Stimulated activated CD4-positive, alpha-beta T cell treated with anti-CD3 and anti-CD28 coated beads, Interleukin-2, amount 100 ng/mL, for 4 hours (primary cell): Measurements from ENCODE around the gene CDV3.
"Not testable (repeated sequence)": the region's sequence is repeated elsewhere in the genome, so short reads cannot be mapped to it uniquely, and the experiment has no call there.

ENCODE experiments used
- DNase-seq: peaks from one replicate; pipeline ENCODE4 v3.0.0-alpha.2; 2020; ENCODE audit warnings: low read depth

CDV3 gene, protein sequence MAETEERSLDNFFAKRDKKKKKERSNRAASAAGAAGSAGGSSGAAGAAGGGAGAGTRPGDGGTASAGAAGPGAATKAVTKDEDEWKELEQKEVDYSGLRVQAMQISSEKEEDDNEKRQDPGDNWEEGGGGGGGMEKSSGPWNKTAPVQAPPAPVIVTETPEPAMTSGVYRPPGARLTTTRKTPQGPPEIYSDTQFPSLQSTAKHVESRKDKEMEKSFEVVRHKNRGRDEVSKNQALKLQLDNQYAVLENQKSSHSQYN

DNA sequence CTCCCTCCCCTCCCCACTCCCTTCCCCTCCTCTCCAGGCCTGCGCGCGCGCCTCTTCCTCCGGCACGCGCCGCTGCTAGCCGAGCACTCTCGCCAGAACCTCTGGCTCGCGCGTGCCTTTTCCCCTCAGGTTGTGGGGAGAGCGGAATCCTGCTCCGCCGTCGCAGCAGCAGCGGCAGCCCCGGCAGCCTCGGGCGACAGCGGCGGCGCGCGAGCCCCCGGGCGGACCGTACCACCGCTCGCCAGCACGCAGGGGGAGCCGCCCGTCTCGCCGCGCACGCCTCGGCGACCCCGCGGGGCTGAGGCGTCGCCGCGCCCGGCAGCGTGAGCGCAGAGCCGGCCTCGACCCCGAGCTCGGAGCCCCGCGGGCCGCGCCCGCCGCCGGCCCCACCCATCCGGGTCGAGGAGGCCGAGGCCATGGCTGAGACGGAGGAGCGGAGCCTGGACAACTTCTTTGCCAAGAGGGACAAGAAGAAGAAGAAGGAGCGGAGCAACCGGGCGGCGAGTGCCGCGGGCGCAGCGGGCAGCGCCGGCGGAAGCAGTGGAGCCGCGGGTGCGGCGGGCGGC lies at the start of gene CDV3:
Gene CDV3, plus strand, starts transcription at position 58 of the 566 bp plus-strand sequence. Its CDS starts 359 bp downstream, at position 417.
- no peak for DNase-seq

DNA sequence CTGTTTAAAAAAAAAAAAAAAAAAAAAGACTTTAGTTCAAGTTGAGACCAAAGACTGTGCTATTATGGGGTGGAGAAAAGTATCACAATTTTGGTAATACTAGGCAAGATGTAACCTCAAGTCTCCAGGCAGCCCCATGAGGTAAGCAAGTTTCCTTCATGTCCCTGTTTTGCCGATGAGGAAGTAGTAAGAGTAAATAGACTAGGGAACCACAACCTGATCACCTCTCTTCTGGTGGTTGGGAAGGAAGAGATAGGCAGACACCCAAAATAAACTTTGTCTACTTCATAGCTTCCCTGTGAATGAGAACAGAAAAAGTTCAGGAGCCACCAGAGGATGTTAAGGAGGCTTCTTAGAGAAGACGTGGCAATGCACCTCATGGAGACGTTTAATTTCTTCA lies 49.7 kb upstream of the CDV3 start:
- not testable (repeated sequence) for DNase-seq

DNA sequence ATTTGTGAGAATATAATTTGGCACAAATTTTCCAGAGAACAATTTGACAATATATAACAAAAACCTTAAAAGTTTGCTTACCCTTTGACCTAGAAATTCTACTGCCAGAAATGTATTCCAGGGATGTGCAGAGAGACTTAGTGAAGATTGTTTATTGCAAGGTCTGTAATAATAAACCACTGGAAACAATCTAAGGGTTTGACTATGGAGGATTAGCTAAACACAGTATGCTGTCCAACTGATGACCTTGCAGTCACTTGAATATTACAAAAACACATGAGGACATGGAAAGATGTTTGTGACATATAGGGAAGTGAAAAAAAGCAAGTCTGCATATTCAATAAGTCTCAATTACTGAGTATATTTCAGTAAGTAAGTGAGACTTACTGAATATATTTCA lies 48.1 kb upstream of the CDV3 start:
- no peak for DNase-seq

DNA sequence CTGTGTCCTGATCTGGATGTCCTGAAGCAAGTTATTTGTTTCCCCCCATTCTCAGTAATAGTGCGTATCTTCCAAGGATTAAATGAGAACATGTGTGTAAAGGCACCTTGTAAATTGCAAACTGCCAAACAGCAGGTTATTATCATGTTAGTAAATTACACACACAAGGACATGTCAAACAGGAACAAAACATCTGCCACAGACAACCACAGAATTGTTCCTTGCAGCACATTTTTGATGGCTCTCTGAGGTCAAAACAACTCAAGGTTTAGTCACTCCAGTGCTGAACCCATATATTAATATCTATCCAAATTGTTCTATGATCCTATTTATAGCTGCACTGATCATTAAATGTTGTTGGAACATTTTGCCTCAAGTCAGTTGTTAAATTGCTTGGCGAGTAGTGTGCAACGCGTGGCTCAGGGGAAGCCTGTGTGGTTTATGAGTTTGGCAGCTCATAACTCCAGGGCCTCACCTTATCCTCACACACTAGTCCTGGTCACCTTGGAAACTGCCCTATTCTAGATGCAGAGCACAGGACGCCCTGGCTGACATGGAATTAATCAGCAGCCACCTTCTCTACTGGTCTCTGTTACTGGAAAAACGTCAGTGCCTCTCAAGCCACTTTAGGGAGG lies 46.3 kb upstream of the CDV3 start:
- no peak for DNase-seq

DNA sequence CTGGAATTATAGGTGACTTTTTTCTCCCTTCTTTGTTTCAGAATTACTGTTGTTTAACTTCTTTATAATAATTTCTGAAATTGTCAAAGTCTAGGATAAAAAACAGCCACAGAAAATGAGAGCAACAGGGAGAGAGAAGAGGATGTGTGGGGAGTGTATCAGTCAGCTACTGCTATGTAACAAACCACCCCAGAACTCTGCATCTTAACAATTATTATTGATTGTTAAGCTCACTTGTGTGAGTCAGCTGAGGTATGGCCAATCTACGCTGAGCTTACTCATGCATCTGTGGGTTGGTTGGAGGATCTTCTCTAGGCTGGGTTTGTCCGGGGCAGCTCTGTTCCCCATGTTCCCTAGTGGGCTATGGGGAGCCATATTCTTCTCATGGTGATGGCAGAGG lies 43.7 kb upstream of the CDV3 start:
- no peak for DNase-seq

DNA sequence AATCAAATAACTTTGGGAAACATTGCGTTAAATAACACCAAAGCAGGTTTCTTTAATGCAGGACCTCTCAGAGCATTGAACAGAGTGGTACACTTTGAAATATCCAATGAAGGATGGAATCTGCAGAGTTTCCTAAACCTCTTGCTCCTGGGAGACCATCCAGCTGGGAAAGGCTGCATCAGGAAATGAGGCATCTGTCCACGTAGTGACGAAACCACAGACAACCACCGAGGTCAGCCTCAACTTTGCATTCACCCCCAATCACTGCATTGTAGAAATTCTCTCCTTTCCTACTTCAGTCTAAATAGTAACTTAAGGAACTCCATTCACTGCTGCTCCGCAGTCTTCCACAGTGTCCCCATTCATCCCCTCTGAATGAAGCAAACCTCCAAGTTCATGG lies 41.5 kb upstream of the CDV3 start:
- no peak for DNase-seq

DNA sequence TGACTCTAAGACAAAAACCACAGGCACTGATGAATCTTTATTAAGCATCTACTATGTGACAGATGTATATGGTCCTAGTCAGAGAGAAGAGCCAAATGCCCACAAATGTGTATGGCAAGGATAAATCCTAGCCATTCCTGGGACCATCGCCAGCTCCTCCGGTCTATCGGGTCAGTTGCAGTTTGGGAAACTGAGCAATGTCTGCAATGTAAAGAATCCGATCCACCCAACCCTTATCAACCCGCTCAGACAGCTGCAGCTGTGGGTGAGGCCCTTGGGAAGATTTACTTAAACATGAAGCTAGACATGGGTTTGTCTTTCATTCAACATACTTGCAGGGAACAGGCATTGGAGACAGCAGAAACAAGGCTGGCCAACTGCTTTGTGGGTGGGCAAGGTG lies 40.5 kb upstream of the CDV3 start:
- no peak for DNase-seq

DNA sequence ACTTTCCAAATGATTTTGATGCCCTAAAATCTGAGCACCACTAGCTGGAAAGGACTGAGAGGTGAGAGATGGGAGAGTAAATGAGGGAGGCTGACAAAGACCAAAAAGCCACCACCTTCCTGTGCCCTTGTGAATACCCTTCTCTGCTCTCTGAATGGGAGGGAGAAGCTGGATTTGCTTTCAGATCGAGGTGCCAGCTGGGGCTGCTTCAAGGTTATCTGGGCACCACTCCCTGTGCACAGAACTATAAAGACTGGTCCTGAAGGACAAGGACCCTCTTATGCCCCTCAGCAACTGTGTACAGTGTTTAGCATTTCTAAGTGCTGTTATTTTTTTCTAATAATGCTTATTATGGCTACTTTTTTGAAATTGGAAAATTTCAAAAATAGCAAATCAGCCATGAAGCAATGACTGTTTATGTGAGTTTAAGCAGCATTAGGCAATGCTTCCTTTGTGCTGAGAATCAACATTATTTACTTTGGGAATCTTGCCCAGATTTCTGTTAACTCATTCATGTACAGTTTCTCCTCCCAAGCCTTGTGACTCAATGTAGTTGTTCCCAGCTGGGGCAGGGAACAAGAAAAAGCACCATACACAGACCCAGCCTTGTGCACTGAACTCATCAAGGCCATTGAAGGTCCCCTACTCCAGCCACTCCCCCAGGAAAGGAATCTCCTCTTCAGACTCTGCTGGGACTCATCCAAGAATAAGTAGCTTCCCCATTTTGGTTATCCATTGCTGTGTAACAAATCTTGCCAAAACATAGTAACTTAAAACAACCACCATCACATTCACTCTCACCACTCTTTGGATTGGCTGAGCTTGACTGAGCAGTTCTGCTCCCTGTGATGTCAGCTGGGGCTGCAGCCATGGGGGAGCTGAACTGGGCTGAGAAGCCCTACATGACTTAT lies 37.3 kb upstream of the CDV3 start:
- DNase-seq = no peak

DNA sequence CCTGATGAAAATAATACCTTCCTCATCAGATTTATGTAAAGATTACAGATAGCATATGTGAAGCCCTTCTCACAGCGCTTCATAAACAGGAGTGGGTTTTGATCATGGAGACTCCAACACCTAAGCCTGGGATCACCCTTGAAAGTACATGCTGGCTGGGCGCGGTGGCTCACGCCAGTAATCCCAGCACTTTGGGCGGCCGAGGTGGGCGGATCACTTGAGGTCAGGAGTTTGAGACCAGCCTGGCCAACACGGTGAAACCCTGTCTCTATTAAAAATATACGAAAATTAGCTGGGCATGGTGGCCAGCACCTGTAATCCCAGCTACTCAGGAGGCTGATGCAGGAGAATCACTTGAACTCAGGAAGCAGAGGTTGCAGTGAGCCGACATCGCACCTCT lies 36.4 kb upstream of the CDV3 start:
- not testable (repeated sequence) for DNase-seq

DNA sequence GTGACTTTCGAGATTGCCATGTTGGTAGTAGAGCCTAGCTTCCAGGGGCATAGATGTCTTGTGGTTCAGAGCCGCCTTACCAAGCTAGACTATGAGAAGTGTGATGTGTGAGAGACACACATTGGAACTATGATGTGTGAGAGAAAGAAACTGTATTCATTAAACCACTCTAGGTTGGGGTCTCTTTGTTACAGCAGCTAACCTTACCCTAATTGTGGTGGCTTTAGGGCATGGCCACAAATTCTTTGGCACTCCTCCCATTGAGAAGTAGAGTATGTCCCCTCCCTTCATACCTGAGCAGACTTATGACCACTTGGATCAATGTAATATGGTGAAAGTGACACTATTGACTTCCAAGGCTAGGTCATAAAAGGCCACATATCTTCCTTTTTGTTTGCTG lies 35.3 kb upstream of the CDV3 start:
- no peak for DNase-seq

DNA sequence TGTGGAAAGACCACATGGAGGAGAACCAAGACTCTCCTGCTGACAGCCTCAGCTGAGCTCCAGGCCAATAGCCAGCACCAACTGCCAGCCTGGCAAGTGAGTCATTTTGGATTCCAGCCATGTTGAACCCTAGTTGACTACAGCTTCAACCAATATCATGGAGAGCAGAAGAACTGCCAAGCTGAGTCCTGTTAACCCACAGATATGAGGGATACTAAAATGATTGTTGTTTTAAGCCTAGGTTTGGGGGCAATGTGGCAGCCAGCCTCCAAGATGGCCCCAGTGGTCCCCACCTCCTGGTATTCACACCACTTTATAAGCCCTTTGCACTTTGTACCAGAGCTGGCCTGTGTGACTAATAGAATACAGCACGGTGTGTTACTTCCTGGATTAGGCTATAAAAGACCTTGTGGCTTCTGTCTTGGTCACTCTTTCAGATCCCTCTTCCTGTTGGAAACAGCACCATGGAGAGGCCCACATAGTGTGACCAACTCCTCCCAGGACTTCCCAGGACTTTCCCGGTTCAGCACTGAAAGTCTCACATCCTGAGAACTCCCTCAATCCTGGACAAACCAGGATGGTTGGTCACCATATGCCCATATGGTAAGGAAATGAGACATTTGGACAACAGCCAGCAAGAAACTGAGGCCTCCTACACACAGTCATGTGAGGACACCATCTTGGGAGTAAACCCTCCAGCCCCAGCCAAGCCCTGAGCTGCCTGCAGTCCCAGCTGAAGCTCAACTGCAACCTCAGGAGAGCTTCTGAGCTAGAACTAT lies 32.4 kb upstream of the CDV3 start:
- no peak for DNase-seq

DNA sequence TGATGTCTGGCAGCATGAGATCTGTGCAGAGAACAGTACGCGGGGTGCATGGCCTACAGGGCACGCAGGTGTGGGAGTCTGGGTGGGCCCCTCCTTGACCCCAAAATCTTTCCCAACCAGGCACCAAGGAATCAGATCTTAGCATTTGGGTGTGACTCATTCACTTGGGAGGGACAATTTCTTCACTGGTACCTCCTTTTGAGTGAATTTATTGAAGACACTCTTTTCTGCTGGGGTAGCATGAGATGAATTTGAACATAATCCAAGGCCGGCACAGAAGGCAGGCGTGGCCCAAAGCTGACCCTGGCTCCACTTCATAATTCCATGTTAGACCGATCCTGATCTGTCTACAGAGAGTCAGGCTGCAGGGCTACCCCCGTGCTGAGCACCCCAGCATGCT lies 30.6 kb upstream of the CDV3 start:
- DNase-seq = no peak

DNA sequence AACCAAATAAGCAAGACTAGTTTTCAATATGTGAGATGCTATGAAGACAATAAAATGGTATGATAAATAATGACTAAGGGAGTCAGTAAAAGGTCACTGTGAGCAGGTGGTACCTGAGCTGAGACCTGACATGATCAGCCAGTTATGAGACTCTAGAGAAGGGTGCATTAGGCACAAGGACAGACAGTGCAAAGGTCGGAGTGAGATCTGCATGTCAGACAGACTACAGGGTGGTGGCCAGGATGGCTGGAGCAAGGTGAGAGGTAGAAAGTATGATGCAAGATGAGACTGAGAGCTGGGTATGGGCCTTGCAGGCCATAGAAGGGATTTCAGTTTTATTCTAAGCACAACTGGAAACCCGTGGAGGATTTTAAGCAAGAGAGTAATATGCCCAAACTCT lies 28.5 kb upstream of the CDV3 start:
- DNase-seq = not testable (repeated sequence)

DNA sequence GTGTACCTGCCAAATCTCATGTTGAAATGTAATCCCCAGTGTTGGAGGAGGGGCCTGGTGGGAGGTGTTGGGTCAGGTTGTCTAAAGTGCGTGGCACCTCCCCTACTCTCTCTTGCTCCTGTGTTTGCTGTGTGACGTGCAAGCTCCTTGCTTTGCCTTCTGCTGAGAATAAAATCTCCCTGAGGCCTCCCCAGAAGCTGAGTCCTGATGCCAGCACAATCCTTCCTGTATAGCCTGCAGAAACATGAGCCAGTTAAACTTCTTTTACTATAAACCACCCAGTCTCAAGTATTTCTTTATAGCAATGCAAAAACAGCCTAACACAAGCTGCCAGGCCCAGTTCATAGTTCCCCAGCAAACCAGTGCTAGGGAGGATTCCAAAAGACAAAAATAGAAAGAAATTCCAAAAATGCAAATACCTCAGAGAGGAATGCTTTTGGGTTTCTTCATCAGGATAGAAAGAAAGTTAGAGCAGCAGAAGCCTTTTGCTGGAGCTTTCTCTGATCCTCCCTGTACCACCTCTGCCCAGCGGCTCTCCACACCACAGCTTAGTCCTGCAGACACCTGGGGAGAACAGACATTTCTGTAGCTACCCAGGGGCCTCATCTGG lies 25.9 kb upstream of the CDV3 start:
- no peak for DNase-seq

DNA sequence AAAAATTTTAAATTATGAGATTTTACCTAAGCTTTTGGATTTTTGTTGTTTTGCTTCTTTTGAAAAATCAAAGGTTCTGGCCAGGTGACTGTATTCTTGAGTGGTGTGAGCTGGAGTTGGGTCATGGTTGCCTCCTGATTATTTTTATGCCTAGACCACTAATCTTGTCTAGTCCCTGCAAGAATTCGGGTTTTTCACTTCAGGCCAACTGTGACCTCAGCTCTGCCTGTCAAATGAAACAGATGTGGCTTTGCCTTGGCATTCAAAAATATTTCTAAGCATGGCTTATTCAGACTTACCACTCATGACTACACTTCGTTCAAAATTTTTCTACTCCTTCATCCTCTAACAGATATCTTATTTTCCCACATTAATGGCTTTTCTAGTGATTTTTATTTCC lies 25.4 kb upstream of the CDV3 start:
- no peak for DNase-seq

DNA sequence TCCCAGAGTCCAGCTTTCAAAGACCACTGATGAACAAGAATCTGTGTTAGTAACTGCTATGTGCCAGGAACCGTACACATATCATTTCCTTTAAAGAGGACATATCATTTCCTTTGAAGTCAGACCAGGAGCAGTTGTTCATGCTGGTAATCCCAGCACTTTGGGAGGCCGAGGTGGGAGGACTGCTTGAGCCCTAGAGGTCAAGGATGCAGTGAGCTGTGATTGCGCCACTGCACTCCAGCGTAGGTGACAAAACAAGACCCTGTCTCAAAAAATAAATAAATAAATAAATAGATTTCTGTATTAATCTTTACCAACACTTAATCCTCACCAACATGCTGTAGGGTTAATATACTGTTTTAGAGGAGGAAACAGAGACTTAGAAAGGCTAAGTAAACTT lies 23.9 kb upstream of the CDV3 start:
- no peak for DNase-seq

DNA sequence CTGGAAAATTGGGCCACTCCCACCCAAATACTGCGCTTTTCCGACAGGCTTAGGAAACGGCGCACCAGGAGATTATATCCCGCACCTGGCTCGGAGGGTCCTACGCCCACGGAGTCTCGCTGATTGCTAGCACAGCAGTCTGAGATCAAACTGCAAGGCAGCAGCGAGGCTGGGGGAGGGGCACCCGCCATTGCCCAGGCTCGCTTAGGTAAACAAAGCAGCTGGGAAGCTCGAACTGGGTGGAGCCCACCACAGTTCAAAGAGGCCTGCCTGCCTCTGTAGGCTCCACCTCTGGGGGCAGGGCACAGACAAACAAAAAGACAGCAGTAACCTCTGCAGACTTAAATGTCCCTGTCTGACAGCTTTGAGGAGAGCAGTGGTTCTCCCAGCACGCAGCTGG lies 21.9 kb upstream of the CDV3 start:
- DNase-seq = not testable (repeated sequence)

DNA sequence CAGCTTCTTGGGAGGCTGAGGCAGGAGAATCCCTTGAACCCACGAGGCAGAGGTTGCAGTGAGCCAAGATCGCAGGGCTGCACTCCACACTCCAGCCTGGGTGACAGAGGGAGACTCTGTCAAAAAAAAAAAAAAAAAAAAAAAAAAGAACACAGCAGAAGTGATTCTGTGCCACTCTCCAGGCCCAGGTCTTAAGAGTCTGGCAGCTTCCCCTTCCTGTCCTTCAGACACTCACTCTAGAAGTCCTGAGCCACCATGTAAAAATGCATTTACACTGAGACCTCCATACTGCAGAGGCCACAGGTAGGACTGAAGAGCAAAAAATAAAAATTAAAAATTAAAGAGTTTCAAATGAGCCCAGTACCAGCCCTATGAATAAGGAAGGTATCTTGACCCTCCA lies 11.8 kb upstream of the CDV3 start:
- no peak for DNase-seq

DNA sequence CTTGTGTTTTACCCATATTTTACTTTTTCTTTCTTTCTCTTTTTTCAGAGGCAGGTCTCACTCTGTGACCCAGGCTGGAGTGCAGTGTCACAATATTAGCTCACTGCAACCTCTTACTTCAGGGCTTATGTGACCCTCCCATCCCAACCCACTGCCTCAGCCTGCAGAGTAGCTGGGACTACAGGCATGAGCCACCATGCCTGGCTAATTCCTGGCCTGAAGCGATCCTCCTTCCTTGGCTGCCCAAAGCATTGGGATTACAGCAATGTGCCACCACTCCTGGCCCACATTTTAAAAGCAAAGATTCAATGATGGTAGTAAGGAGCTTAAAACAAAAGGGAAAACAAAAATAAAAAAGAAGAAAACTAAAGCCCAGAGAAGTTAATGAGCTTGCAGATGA lies 11.1 kb upstream of the CDV3 start:
- no peak for DNase-seq

DNA sequence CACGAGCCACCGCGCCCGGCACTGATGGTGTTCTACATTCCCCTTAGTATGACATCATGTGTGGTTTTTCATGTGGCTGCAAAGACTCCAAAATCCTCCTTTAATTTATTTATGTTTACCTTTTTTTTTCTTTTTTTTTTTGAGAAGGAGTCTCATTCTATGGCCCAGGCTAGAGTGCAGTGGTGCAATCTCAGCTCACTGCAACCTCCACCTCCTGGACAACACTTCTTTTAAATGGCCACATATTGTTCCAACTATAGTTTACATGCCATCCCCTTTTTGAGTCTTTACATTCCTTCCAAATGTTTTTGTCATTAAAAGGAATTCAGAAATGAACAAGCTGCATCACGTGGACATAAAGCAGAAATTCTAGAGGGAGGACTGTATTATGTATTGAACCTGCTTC lies 10.3 kb upstream of the CDV3 start:
- DNase-seq = no peak

DNA sequence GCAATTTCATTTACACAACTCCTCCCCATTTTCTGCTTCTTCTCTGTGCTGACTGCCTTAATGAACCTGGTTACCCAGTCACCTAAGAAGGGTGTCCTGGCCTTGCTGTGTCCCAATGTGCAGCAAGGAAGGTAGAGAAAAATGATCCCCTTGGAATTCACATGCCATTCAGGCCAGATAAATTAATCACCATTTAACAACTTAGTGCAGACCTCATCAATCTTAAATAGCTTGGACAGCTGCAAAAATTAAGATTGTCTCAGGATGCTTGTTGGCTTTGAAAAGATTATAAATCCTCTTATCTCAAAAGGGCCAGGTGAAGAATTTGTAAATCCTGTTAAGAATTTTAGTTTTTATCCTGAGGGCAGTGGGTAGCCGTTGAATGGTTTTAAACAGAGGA lies 9.7 kb upstream of the CDV3 start:
- DNase-seq = no peak
